Measurements from ENCODE around the gene PTPRN2.

GRCh38 chr7:157519246-157519645, 1068.4 kb downstream of the PTPRN2 start:
- TF ChIP-seq CTCF (IDR thresholded peaks at IDR 0.05), result no peak
- TF ChIP-seq ZFX (IDR thresholded peaks at IDR 0.05; ENCODE audit: borderline replicate concordance), result no peak
